GM12891 (cell line): ENCODE results near the gene ATP1A3.

Experiments used
- POLR2A ChIP-seq: IDR thresholded peaks from 2 replicates; pipeline ENCODE4 v1.6.1; 2011; ENCODE audit warnings: low read depth, low read length, control low read depth
- POLR2AphosphoS5 ChIP-seq: IDR thresholded peaks from 2 replicates; pipeline ENCODE4 v1.6.1; 2011; ENCODE audit warnings: low read depth, low read length, control low read depth
- POU2F2 ChIP-seq: IDR thresholded peaks from 2 replicates; pipeline ENCODE4 v1.6.1; 2011; ENCODE audit warnings: low read depth, mild to moderate bottlenecking, control low read depth, low read length, moderate library complexity
- SPI1 ChIP-seq: IDR thresholded peaks from 2 replicates; pipeline ENCODE4 v1.6.1; 2011; ENCODE audit warnings: low read depth, low read length, control low read depth
- TAF1 ChIP-seq: IDR thresholded peaks from 2 replicates; pipeline ENCODE4 v1.6.1; 2011; ENCODE audit warnings: low read depth, low read length, control low read depth

GRCh38 chr19:42023943-42024260, 29.9 kb upstream of the ATP1A3 start:
- TF ChIP-seq POLR2A: no peak
- TF ChIP-seq POU2F2: no peak
- no peak for TF ChIP-seq POLR2AphosphoS5
- TF ChIP-seq TAF1: no peak
- no peak for TF ChIP-seq SPI1
